Kidney epithelial cell (primary cell): Measurements from ENCODE around the gene MACF1. TPM values are rescaled to one million over a fixed set of nuclear protein-coding genes. Genes with fewer than 3 reads are reported as not detected.

Experiments used
- DNase-seq: peaks from one replicate; pipeline ENCODE4 v3.0.0-alpha.2; 2010; ENCODE audit warnings: low read depth
- H3K27me3 ChIP-seq: 2 replicates; pipeline ENCODE4 v1.6.0; 2011; ENCODE audit warnings: low read length; ENCODE audit not compliant: control insufficient read depth, insufficient read depth
- H3K36me3 ChIP-seq: 2 replicates; pipeline ENCODE4 v1.5.1; 2011; ENCODE audit warnings: low read length; ENCODE audit not compliant: control insufficient read depth, insufficient read depth
- H3K4me3 ChIP-seq: 2 replicates; pipeline ENCODE4 v1.5.1; 2011; ENCODE audit warnings: low read depth, mild to moderate bottlenecking, control low read depth, low read length
- total RNA-seq: library from RNA; depleted of rRNA; stranded (reverse); fragments of >200 nt; gene quantifications from 2 replicates; pipeline ENCODE4 v1.2.3, GENCODE V29; 2015
- TF ChIP-seq, protein P1 (sequence below): IDR thresholded peaks from 2 replicates; pipeline ENCODE4 v1.5.1; 2011; ENCODE audit warnings: mild to moderate bottlenecking, moderate library complexity, low read length, control low read depth, inconsistent platforms; ENCODE audit not compliant: insufficient read depth, poor library complexity, severe bottlenecking

MACF1 gene
- total RNA-seq, 1 donor from 2014 or later: 279 TPM

- DNase-seq: no peak
- Histone ChIP-seq H3K4me3 (no peak overlapping the region), H3K27me3 (no peaks in the 10 kb centered on the region), H3K36me3 (peaks cover 2% of the 10 kb centered on the region)
- TF ChIP-seq, protein P1, sequence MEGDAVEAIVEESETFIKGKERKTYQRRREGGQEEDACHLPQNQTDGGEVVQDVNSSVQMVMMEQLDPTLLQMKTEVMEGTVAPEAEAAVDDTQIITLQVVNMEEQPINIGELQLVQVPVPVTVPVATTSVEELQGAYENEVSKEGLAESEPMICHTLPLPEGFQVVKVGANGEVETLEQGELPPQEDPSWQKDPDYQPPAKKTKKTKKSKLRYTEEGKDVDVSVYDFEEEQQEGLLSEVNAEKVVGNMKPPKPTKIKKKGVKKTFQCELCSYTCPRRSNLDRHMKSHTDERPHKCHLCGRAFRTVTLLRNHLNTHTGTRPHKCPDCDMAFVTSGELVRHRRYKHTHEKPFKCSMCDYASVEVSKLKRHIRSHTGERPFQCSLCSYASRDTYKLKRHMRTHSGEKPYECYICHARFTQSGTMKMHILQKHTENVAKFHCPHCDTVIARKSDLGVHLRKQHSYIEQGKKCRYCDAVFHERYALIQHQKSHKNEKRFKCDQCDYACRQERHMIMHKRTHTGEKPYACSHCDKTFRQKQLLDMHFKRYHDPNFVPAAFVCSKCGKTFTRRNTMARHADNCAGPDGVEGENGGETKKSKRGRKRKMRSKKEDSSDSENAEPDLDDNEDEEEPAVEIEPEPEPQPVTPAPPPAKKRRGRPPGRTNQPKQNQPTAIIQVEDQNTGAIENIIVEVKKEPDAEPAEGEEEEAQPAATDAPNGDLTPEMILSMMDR: no peak
These were observed 323.6 kb downstream of the MACF1 start for GRCh38 chr1:39528082-39528481.

DNA sequence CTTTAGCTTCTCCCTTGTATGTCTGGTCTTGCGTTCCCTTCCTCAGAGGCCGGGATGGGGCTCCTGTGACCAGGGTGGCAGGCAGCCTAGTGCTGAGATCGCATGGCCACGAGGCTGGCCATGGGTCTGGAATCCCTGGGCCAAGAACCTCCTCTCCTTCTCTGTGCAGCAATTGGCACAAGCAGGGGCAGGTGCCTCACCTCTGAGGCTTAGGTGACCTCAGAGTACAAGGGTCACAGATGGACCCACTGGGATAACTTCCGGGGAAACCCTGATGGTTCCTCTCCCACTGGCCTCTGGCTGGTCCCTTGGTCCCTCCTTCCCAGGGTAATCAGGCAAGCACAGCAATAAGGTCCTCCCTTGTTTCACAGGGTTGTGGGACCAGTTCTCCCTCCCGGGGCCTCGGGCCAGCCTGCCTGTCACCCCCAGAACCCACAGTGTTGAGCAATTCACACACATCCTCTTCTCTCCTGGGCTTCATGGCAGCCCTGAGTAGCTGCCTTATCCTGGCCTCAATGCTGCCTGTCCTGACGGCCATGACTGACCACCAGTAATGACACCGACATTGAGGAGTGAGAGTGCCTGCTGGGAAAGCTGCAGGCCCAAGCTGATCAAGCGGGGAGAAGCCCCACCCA is 325.5 kb downstream of the MACF1 start:
- no peak overlapping the region for H3K4me3 ChIP-seq
- H3K27me3 ChIP-seq: no peaks in the 10 kb centered on the region
- TF ChIP-seq, protein P1: no peak
- peaks cover 2% of the 10 kb centered on the region for H3K36me3 ChIP-seq
- no peak for DNase-seq

DNA sequence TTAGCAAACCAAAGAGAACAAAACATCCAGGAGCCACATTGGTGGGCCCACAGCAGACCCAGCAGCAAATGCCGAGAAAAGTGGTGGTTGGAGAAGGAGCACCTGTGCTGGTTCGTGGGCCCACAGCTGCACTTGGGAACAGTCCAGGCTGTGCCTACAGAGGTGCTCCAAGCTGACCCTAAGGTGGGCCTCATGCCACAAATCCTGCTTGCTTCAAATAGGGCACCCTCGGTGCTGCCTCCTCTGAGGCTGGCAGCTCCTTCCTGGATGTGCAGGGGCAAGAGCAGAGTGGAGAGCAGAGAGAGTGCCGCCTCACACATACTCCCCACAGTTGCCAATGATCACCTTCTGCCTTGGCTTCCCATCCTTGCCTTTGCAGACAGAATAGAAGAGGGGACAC is 327.0 kb downstream of the MACF1 start:
- peaks cover 2% of the 10 kb centered on the region for H3K36me3 ChIP-seq

GRCh38 chr1:39533442-39533841 is 328.9 kb downstream of the MACF1 start:
- H3K36me3 ChIP-seq: no peaks in the 10 kb centered on the region
- DNase-seq: no peak
- H3K27me3 ChIP-seq: no peaks in the 10 kb centered on the region
- TF ChIP-seq, protein P1: no peak
- no peak overlapping the region for H3K4me3 ChIP-seq

More for the DNA sequence above, 327.0 kb downstream of the MACF1 start:
- Histone ChIP-seq H3K27me3 (no peaks in the 10 kb centered on the region), H3K4me3 (no peak overlapping the region)
- TF ChIP-seq, protein P1: no peak
- DNase-seq: no peak

Other genes with a start within 250 kb of the MACF1 start
- 62.2 and 65.2 TPM in 2 replicates for gene AKIRIN1, start 213.4 kb upstream of the MACF1 start, total RNA-seq
- gene NDUFS5, start 178.3 kb upstream of the MACF1 start, total RNA-seq: 318 and 403 TPM in 2 replicates